Vagina (tissue), 2 donors: ENCODE measurements around the gene DLEC1. TPM values are rescaled to one million over a fixed set of nuclear protein-coding genes. Genes with fewer than 3 reads are reported as not detected.
A peak's percentile ranks its signal among the peaks of the same experiment; 100 is the strongest.

Experiments used
- DNase-seq, 2 donors: peaks; one replicate each; pipeline ENCODE4 v3.0.0-alpha.2; 2017; ENCODE audit errors: extremely low spot score in 2 of 2
- H3K27ac ChIP-seq: fragments of 200-600 bp; sonication (generic); one replicate; pipeline ENCODE4 v1.5.1; 2019
- H3K27me3 ChIP-seq: fragments of 200-600 bp; sonication (generic); one replicate; pipeline ENCODE4 v1.5.1; 2019
- H3K36me3 ChIP-seq, 2 donors: fragments of 200-600 bp; sonication (generic); one replicate each; pipeline ENCODE4 v1.5.1; 2017 to 2019
- H3K4me1 ChIP-seq: fragments of 200-600 bp; sonication (generic); one replicate; pipeline ENCODE4 v1.5.1; 2019
- H3K4me3 ChIP-seq, 2 donors: fragments of 200-600 bp; sonication (generic); 1 replicate in 1 of 2; 2 replicates in 1 of 2; pipeline ENCODE4 v1.5.1; 2016 to 2019
- H3K9me3 ChIP-seq: fragments of 200-600 bp; sonication (generic); one replicate; pipeline ENCODE4 v1.5.1; 2019
- POLR2A ChIP-seq, 2 donors: fragments of 450-650 bp; IDR thresholded peaks; one replicate each; pipeline ENCODE4 v1.6.1; 2017; ENCODE audit warnings: antibody characterized with exemption in 2 of 2, mild to moderate bottlenecking in 2 of 2, moderate library complexity in 2 of 2
- POLR2AphosphoS5 ChIP-seq, 2 donors: sonication (generic); formaldehyde crosslinking; IDR thresholded peaks; one replicate each; pipeline ENCODE4 v1.9.0; 2017; ENCODE audit warnings: antibody characterized with exemption in 2 of 2, mild to moderate bottlenecking in 2 of 2, low read depth in 1 of 2; ENCODE audit not compliant: insufficient read depth in 1 of 2
- intact Hi-C: fragments of 100-400 bp; cut with DNase I; formaldehyde crosslinking; loops from one replicate; pipeline ENCODE4 v1.15.1; 2023
- total RNA-seq: library from RNA; depleted of rRNA; stranded (reverse); fragments of >200 nt; gene quantifications from one replicate; pipeline ENCODE4 v1.2.3, GENCODE V29; 2016
- TF ChIP-seq, protein P1 (sequence below), 3 experiments: fragments of 450-650 bp in 2 of 3; fragments of 200-600 bp in 1 of 3; sonication (generic) in 1 of 3; IDR thresholded peaks; one replicate each; pipeline ENCODE4 v1.5.1; 2017 to 2019; ENCODE audit warnings: antibody characterized with exemption in 3 of 3, mild to moderate bottlenecking in 2 of 3, moderate library complexity in 2 of 3

DLEC1 gene
- total RNA-seq, 1 donor from 2014 or later: 0.25 TPM

DNA sequence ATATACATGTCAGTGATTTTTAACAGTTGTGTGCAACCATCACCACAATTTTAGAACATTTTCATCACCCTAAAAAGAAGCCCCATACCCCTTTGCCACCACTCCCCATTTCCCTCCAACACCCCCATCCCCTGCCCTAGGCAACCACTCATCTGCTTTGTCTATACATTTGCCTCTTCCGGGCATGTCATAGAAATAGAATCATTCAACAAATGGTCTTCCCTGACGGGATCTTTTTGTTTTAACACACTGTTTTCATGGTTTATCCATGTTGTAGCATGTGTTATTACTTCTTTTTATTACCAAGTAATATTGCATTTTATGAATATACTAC, 44.4 kb upstream of the DLEC1 start:
- peaks cover 39% of the 10 kb centered on the region for H3K4me1 ChIP-seq
- peak overlapping the region; percentile 62 to 69 for H3K4me3 ChIP-seq
- peak overlapping the region; percentile 86 for H3K27ac ChIP-seq

DNA sequence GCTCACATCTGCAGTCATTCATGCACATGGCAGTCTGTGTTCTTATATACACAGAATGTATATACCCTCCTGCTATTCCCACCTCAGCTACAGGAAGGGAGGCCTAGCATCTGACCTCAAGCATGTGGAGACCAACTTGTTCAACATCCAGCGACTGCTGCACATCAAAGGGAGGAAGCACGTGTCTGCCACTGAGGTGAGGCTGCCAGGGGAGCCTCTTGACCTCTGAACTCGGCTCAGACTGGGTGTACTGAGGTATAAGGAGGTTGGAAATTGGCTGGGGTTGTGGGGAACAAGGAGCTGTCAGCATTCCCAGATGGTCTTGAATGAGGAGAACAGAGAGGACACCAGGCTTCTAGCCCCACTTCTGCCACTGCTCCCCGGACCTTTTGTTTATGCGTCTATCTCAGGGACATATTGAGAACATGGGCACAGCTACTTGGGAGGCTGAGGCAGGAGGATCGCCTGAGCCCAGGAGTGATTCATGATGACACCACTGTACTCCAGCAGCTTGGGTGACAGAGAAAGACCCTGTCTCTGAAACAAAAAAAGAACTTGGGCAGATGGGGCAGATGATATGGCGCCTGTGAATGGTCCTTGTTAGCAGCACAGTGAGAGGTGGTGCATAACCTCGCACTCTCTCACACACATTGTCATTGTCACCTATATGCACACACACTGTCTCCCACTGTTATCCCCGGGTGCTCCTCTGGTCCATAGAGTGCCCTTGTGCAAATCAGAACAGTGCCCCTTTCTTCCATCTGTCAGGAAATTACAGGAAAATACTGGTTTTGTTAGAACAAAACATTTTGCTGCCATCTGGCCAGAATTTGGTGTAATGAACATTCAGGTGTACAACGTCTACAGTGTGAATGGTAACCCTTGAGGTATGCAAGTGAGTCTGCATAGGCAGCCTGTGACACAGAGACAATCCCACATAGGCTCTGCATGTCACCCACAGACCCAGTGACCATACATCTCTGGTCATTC, 43.1 kb upstream of the DLEC1 start:
- Histone ChIP-seq H3K4me3 (no peak overlapping the region), H3K4me1 (peaks cover 39% of the 10 kb centered on the region), H3K27ac (no peak overlapping the region), H3K9me3 (no peaks in the 10 kb centered on the region), H3K36me3 (no peaks in the 10 kb centered on the region), H3K27me3 (no peaks in the 10 kb centered on the region)
- DNase-seq: no peak
- TF ChIP-seq, protein P1, sequence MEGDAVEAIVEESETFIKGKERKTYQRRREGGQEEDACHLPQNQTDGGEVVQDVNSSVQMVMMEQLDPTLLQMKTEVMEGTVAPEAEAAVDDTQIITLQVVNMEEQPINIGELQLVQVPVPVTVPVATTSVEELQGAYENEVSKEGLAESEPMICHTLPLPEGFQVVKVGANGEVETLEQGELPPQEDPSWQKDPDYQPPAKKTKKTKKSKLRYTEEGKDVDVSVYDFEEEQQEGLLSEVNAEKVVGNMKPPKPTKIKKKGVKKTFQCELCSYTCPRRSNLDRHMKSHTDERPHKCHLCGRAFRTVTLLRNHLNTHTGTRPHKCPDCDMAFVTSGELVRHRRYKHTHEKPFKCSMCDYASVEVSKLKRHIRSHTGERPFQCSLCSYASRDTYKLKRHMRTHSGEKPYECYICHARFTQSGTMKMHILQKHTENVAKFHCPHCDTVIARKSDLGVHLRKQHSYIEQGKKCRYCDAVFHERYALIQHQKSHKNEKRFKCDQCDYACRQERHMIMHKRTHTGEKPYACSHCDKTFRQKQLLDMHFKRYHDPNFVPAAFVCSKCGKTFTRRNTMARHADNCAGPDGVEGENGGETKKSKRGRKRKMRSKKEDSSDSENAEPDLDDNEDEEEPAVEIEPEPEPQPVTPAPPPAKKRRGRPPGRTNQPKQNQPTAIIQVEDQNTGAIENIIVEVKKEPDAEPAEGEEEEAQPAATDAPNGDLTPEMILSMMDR (IDR thresholded peaks at IDR 0.05): no peak
- no peak for TF ChIP-seq POLR2A (IDR thresholded peaks at IDR 0.05)
- no peak for TF ChIP-seq POLR2AphosphoS5 (IDR thresholded peaks at IDR 0.05; ENCODE audit: insufficient read depth in 1 of 2, low read depth in 1 of 2)
- intact Hi-C loops: no loop called here

More for the DNA sequence above, 44.4 kb upstream of the DLEC1 start:
- TF ChIP-seq POLR2A (IDR thresholded peaks at IDR 0.05): no peak
- TF ChIP-seq POLR2AphosphoS5 (IDR thresholded peaks at IDR 0.05; ENCODE audit: insufficient read depth in 1 of 2, low read depth in 1 of 2): no peak
- TF ChIP-seq, protein P1 (IDR thresholded peaks at IDR 0.05): no peak
- Histone ChIP-seq H3K9me3 (no peaks in the 10 kb centered on the region), H3K27me3 (no peaks in the 10 kb centered on the region), H3K36me3 (no peaks in the 10 kb centered on the region)
- no peak for DNase-seq
- intact Hi-C loops: no loop called here

DNA sequence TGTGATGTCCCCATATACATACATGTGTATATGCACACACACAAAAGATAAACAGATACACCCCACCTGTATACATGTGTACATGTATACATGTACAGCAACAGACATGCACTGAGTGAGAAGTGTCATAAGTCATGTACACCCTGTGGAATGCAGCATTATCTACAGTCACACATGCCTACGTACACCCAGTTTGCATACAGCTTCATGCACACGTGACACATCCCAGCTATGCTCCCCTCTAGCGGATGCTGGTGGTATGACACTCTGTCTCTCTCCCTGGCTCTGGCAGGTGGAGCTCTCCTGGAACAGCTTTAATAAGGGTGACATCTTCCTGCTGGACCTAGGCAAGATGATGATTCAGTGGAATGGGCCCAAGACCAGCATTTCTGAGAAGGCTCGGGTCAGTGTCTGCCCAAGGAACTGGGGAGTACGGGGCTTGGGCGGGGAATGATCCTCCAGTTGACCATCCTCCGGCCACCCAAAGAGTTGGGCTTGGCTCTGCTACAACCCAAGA, 42.2 kb upstream of the DLEC1 start:
- Histone ChIP-seq H3K4me3 (no peak overlapping the region), H3K36me3 (peaks cover 4 to 6% of the 10 kb centered on the region in 2 donors), H3K27me3 (no peaks in the 10 kb centered on the region), H3K27ac (peak overlapping the region; percentile 92), H3K4me1 (peaks cover 39% of the 10 kb centered on the region), H3K9me3 (no peaks in the 10 kb centered on the region)
- no peak for DNase-seq
- intact Hi-C loops: no loop called here
- TF ChIP-seq, protein P1 (IDR thresholded peaks at IDR 0.05): peak; percentile 74 to 87 (median 86)
- TF ChIP-seq POLR2A (IDR thresholded peaks at IDR 0.05): no peak
- TF ChIP-seq POLR2AphosphoS5 (IDR thresholded peaks at IDR 0.05; ENCODE audit: insufficient read depth in 1 of 2, low read depth in 1 of 2): peak in 1 of 2 donors; percentile 66

DNA sequence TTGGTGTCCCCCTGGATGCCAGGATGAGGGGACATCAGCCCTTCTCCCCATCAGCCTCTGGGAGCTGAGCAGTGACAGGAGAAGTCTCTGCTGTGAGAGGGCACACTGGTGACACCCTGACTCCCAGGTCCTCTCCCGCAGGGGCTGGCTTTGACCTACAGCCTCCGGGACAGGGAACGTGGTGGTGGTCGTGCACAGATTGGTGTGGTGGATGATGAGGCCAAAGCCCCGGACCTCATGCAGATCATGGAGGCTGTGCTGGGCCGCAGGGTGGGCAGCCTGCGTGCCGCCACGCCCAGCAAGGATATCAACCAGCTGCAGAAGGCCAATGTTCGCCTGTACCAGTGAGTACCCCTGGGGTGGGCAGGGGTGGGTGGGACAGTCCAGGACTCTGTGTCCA, 41.7 kb upstream of the DLEC1 start:
- Histone ChIP-seq H3K9me3 (no peaks in the 10 kb centered on the region), H3K4me1 (peaks cover 39% of the 10 kb centered on the region), H3K36me3 (peaks cover 4 to 9% of the 10 kb centered on the region in 2 donors), H3K27ac (peak overlapping the region; percentile 92), H3K4me3 (no peak overlapping the region), H3K27me3 (no peaks in the 10 kb centered on the region)
- no peak for DNase-seq
- no peak for TF ChIP-seq POLR2AphosphoS5 (IDR thresholded peaks at IDR 0.05; ENCODE audit: insufficient read depth in 1 of 2, low read depth in 1 of 2)
- no peak for TF ChIP-seq POLR2A (IDR thresholded peaks at IDR 0.05)
- TF ChIP-seq, protein P1 (IDR thresholded peaks at IDR 0.05): no peak
- intact Hi-C loops: no loop called here
